Colonic mucosa (tissue), 4 donors: Measurements from ENCODE around the gene STK32B. TPM values are rescaled to one million over a fixed set of nuclear protein-coding genes. Genes with fewer than 3 reads are reported as not detected.

Source experiments
- DNase-seq: peaks from one replicate; pipeline ENCODE4 v3.0.0-alpha.2; 2020
- H3K27ac ChIP-seq: fragments of 200-600 bp; one replicate; pipeline ENCODE4 v1.8.0; 2021
- H3K27me3 ChIP-seq: fragments of 200-600 bp; one replicate; pipeline ENCODE4 v1.8.0; 2021
- H3K36me3 ChIP-seq: fragments of 200-600 bp; one replicate; pipeline ENCODE4 v1.8.0; 2021
- H3K4me1 ChIP-seq: fragments of 200-600 bp; one replicate; pipeline ENCODE4 v1.8.0; 2021; ENCODE audit warnings: mild to moderate bottlenecking
- H3K4me3 ChIP-seq: fragments of 200-600 bp; one replicate; pipeline ENCODE4 v1.8.0; 2021
- H3K9ac ChIP-seq, 2 donors: one replicate each; pipeline ENCODE4 v1.7.0; 2013; ENCODE audit warnings: control low read depth in 2 of 2, low read depth in 2 of 2, low read length in 2 of 2
- H3K9me3 ChIP-seq: fragments of 200-600 bp; one replicate; pipeline ENCODE4 v1.8.0; 2021
- CTCF ChIP-seq: fragments of 200-600 bp; IDR thresholded peaks from one replicate; pipeline ENCODE4 v1.8.0; 2022; ENCODE audit warnings: antibody characterized with exemption, mild to moderate bottlenecking
- intact Hi-C: fragments of 100-400 bp; cut with DNase I; formaldehyde crosslinking; loops from one replicate; pipeline ENCODE4 v1.14.1; 2022
- total RNA-seq, 2 donors: library from RNA; stranded (reverse); fragmentation: NEBNext Ultra II Directional in 1 of 2; extraction: Animal tissue kit (Norgen Biotek cat#: 25700) in 1 of 2; gene quantifications; one replicate each; pipeline ENCODE4 v1.2.1, GENCODE V29; 2021
- donor health status: healthy.
- donor health status: DM: no; HTN: no; CAD: no.
- donor health status: DM: no; HTN: no; CAD: no.

STK32B gene
- total RNA-seq, 2 donors from 2014 or later, result 0.64 to 0.82 TPM

GRCh38 chr4:5139141-5139540 is 87.9 kb downstream of the STK32B start:
- no peak overlapping the region for H3K27ac ChIP-seq

GRCh38 chr4:5141802-5142201 is 90.5 kb downstream of the STK32B start:
- DNase-seq, result no peak
- Histone ChIP-seq H3K4me1 (no peaks in the 10 kb centered on the region), H3K4me3 (no peak overlapping the region), H3K27ac (no peak overlapping the region), H3K9ac (no peak overlapping the region), H3K27me3 (no peaks in the 10 kb centered on the region), H3K9me3 (no peaks in the 10 kb centered on the region), H3K36me3 (no peaks in the 10 kb centered on the region)
- intact Hi-C loops, result loop anchor here (10.0 kb wide), 1 partner anchor 87 kb away; the partner anchor contains the start of gene STK32B
- no peak for TF ChIP-seq CTCF

More at GRCh38 chr4:5139141-5139540, 87.9 kb downstream of the STK32B start:
- no peak for DNase-seq
- TF ChIP-seq CTCF, result no peak
- Histone ChIP-seq H3K9ac (no peak overlapping the region), H3K9me3 (no peaks in the 10 kb centered on the region), H3K36me3 (no peaks in the 10 kb centered on the region), H3K27me3 (no peaks in the 10 kb centered on the region), H3K4me3 (no peak overlapping the region), H3K4me1 (no peaks in the 10 kb centered on the region)
- intact Hi-C loops, result no loop called here

- H3K27me3 ChIP-seq, result no peaks in the 10 kb centered on the region
- H3K36me3 ChIP-seq, result no peaks in the 10 kb centered on the region
- H3K9me3 ChIP-seq, result no peaks in the 10 kb centered on the region
- H3K4me3 ChIP-seq, result no peak overlapping the region
- intact Hi-C loops, result loop anchor here (10.0 kb wide), 1 partner anchor 88 kb away; the partner anchor contains the start of gene STK32B
- no peak overlapping the region for H3K9ac ChIP-seq
- DNase-seq, result no peak
- H3K4me1 ChIP-seq, result no peaks in the 10 kb centered on the region
- TF ChIP-seq CTCF, result no peak
- H3K27ac ChIP-seq, result no peak overlapping the region
These were observed 91.4 kb downstream of the STK32B start for GRCh38 chr4:5142726-5143125.

- no peak for TF ChIP-seq CTCF
- H3K27ac ChIP-seq, result no peak overlapping the region
- no peaks in the 10 kb centered on the region for H3K9me3 ChIP-seq
- no peak overlapping the region for H3K9ac ChIP-seq
- no peak for DNase-seq
- H3K27me3 ChIP-seq, result no peaks in the 10 kb centered on the region
- H3K4me1 ChIP-seq, result no peaks in the 10 kb centered on the region
- intact Hi-C loops, result loop anchor here (10.0 kb wide), 1 partner anchor 89 kb away; the partner anchor contains the start of gene STK32B
- no peaks in the 10 kb centered on the region for H3K36me3 ChIP-seq
- H3K4me3 ChIP-seq, result no peak overlapping the region
These were observed 92.1 kb downstream of the STK32B start for GRCh38 chr4:5143306-5143861.

- intact Hi-C loops, result loop anchor here (10.0 kb wide), 1 partner anchor 89 kb away; the partner anchor contains the start of gene STK32B
- TF ChIP-seq CTCF, result no peak
- Histone ChIP-seq H3K9me3 (no peaks in the 10 kb centered on the region), H3K4me1 (no peaks in the 10 kb centered on the region), H3K9ac (no peak overlapping the region), H3K4me3 (no peak overlapping the region), H3K27me3 (no peaks in the 10 kb centered on the region), H3K27ac (no peak overlapping the region), H3K36me3 (no peaks in the 10 kb centered on the region)
- DNase-seq, result no peak
These were observed 92.7 kb downstream of the STK32B start for GRCh38 chr4:5143940-5144339.
